GM23248 (cell line): ENCODE results near the gene MAMDC2.

ENCODE experiments used
- EZH2 ChIP-seq: fragments of 200-600 bp; sonication (generic); IDR thresholded peaks from 2 replicates; pipeline ENCODE4 v1.6.1; 2018; ENCODE audit warnings: antibody characterized with exemption, mild to moderate bottlenecking; ENCODE audit not compliant: insufficient read depth, poor library complexity, severe bottlenecking
- EZH2phosphoT487 ChIP-seq: fragments of 200-600 bp; sonication (generic); IDR thresholded peaks from 2 replicates; pipeline ENCODE4 v1.6.1; 2018; ENCODE audit warnings: antibody characterized with exemption, moderate library complexity, mild to moderate bottlenecking, low read depth; ENCODE audit not compliant: insufficient read depth

DNA sequence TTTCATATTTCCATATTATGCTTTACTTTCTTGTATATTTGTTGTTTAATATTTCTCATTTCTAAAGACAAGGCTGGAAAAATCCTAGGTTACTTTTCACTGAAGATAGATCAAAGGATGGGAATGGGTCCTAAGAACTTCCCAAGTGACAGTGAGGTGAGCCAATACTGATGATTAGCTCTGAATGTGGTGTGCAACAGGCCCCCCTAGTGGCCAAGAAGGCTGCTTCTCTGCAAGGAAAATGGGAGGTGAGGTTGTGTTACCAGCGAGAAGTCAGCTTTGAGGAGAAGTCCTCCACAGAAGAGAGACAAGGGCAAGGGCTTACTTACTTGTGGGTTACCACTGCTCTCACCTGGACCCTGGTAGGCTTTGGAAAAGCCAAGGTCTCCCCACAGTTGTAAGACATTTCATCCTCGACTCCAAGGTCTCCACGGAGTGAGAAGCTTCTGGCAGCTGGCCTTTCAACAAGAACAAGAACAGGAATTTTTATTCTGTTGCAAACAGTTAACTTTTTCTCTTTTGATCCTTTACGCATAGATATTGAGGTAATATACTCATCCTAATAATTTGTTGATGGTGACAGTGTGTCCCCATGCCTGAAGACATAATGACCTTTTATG lies 69.9 kb downstream of the MAMDC2 start:
- no peak for TF ChIP-seq EZH2phosphoT487
- TF ChIP-seq EZH2, result no peak
